Fibroblast of lung (primary cell): ENCODE measurements around the gene SRSF3.

Experiments
- CTCF ChIP-seq, 2 donors: IDR thresholded peaks in 1 of 2; conservative IDR thresholded peaks in 1 of 2; 1 replicate in 1 of 2; 2 replicates in 1 of 2; pipeline ENCODE4 v1.5.1; 2011 to 2012; ENCODE audit warnings: low read length in 2 of 2, control low read depth in 1 of 2, inconsistent platforms in 1 of 2, low read depth in 1 of 2, mild to moderate bottlenecking in 1 of 2
- EZH2 ChIP-seq: IDR thresholded peaks from 2 replicates; pipeline ENCODE4 v1.5.1; 2012; ENCODE audit warnings: low read length, control low read depth, mild to moderate bottlenecking; ENCODE audit errors: missing control alignments

- no peak for TF ChIP-seq CTCF (conservative IDR thresholded peaks at IDR 0.05 in 1 of 2, IDR thresholded peaks at IDR 0.05 in 1 of 2; ENCODE audit: low read depth in 1 of 2, low read length in 2 of 2)
- no peak for TF ChIP-seq EZH2
These were observed 11.0 kb downstream of the SRSF3 start for GRCh38 chr6:36605143-36605542.
